KMS-11 (cell line): ENCODE measurements around the gene TMEM17.

ENCODE experiments used
- H2AFZ ChIP-seq: fragments of 200-600 bp; sonication (generic); 2 replicates; pipeline ENCODE4 v1.6.1; 2016; ENCODE audit warnings: antibody characterized with exemption, mixed run types, low read depth
- H3K27ac ChIP-seq: fragments of 200-600 bp; sonication (generic); 2 replicates; pipeline ENCODE4 v1.6.1; 2016; ENCODE audit warnings: mild to moderate bottlenecking, mixed run types
- H3K27me3 ChIP-seq: fragments of 200-600 bp; sonication (generic); 2 replicates; pipeline ENCODE4 v1.6.1; 2017; ENCODE audit warnings: mild to moderate bottlenecking, low read depth, mixed run types, moderate library complexity; ENCODE audit not compliant: insufficient read depth
- H3K36me3 ChIP-seq: fragments of 200-600 bp; sonication (generic); 2 replicates; pipeline ENCODE4 v1.6.1; 2017; ENCODE audit warnings: mild to moderate bottlenecking, mixed run types; ENCODE audit not compliant: insufficient read depth
- H3K4me1 ChIP-seq: fragments of 200-600 bp; sonication (generic); 2 replicates; pipeline ENCODE4 v1.6.1; 2016; ENCODE audit warnings: mild to moderate bottlenecking, low read depth, mixed run types; ENCODE audit not compliant: poor library complexity, severe bottlenecking
- H3K4me2 ChIP-seq: fragments of 200-600 bp; sonication (generic); 2 replicates; pipeline ENCODE4 v1.7.0; 2016; ENCODE audit warnings: mild to moderate bottlenecking, mixed run types
- H3K4me3 ChIP-seq: fragments of 200-600 bp; sonication (generic); IDR thresholded peaks from 2 replicates; pipeline ENCODE4 v1.6.1; 2017; ENCODE audit warnings: low read depth, low read length, mixed read lengths; ENCODE audit not compliant: insufficient read depth
- H3K79me2 ChIP-seq: fragments of 200-600 bp; sonication (generic); 2 replicates; pipeline ENCODE4 v1.6.1; 2016; ENCODE audit warnings: low read depth, mixed run types; ENCODE audit not compliant: insufficient read depth
- H3K9ac ChIP-seq: fragments of 200-600 bp; sonication (generic); 2 replicates; pipeline ENCODE4 v1.6.1; 2016; ENCODE audit warnings: mild to moderate bottlenecking, mixed run types
- H4K20me1 ChIP-seq: fragments of 200-600 bp; sonication (generic); 2 replicates; pipeline ENCODE4 v1.6.1; 2016; ENCODE audit warnings: mild to moderate bottlenecking, mixed run types; ENCODE audit not compliant: insufficient read depth
- TF ChIP-seq, protein P1 (sequence below): fragments of 200-600 bp; sonication (generic); conservative IDR thresholded peaks from 2 replicates; pipeline ENCODE4 v1.6.1; 2017; ENCODE audit warnings: low read depth, mild to moderate bottlenecking, antibody characterized with exemption, low read length, moderate library complexity, mixed read lengths

The TMEM17 gene

DNA sequence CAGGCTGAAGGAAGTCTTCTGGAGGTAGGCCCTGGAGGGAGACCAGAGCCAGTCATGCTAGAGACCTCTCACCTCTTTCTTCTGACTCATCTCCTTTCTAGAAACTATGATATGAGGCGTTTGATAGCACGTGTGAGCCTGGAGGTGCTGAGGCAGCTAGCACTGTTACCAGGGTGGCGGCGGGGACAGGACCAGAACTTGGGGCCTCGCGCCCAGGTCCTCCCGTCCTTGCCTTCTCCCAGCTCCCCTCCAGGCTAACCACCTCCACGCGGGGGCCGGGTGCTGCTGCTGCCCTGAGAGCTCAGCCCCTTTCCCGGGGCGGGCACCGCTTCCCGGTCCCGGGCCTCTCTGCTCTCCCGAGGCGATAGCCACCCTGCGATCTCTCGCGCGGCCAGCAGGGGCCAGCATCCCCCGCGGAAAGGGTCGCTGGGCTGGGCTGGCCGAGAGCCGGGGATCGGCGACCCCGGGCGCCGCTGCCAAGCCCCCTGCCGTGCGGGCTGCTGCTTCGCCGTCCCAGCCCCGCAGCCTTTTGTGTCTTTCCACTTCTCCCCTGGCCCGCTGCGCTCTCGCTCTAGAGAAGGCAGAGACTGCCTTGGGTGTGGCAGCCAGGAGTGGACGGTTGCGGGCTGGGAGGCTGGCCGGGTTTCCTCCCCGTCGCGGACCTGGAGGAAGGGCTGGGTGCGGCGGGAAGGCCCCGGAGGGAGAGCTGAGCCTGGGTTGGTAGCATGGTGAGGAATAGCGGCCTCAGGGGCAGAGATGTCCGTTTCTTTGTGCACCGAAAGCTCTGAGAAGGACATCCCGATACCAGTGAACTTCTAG lies 49.1 kb downstream of the TMEM17 start:
- no peaks in the 10 kb centered on the region for H3K79me2 ChIP-seq
- TF ChIP-seq, protein P1, sequence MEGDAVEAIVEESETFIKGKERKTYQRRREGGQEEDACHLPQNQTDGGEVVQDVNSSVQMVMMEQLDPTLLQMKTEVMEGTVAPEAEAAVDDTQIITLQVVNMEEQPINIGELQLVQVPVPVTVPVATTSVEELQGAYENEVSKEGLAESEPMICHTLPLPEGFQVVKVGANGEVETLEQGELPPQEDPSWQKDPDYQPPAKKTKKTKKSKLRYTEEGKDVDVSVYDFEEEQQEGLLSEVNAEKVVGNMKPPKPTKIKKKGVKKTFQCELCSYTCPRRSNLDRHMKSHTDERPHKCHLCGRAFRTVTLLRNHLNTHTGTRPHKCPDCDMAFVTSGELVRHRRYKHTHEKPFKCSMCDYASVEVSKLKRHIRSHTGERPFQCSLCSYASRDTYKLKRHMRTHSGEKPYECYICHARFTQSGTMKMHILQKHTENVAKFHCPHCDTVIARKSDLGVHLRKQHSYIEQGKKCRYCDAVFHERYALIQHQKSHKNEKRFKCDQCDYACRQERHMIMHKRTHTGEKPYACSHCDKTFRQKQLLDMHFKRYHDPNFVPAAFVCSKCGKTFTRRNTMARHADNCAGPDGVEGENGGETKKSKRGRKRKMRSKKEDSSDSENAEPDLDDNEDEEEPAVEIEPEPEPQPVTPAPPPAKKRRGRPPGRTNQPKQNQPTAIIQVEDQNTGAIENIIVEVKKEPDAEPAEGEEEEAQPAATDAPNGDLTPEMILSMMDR: peak; percentile 94
- H3K27ac ChIP-seq: no peak overlapping the region

DNA sequence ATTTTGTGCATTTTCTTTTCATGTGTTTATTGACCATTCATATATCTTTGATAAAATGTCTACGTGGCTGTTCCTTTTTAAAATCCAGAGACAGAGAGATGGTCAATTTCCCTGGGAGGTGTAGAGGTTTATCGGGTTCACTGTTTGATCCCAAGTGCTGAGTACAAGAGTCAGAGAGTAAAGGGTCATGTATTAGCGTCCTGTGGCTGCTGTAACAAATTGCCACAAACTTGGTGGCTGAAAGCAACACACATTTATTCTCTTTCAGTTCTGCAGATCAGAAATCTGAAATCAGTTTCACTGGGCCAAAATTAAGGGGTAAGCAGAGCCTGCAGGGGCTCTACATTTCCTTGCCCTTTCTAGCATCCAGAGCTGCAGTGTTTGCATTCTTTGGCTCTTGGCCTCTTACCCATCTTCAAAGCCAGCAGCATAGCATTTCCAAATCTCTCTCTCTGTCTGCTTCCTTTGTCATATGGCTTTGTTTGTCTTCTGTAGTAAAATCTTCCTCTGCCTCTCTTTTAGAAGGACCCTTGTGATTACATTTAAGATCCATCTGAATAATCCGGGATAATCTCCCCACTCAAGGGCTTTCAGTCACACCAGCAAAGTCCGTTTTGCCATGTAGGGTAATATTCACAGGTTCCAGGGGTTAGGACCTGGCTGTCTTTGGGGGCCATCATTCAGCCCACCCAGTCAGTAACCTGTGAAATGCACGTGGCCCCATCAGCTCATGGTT lies 49.9 kb downstream of the TMEM17 start:
- H3K4me3 ChIP-seq: no peak overlapping the region
- no peak overlapping the region for H3K27ac ChIP-seq
- H3K27me3 ChIP-seq: no peaks in the 10 kb centered on the region
- H3K9ac ChIP-seq: no peak overlapping the region; the same call in 1 of the 2 replicates
- peaks cover 6% of the 10 kb centered on the region for H3K4me1 ChIP-seq
- no peaks in the 10 kb centered on the region for H3K36me3 ChIP-seq
- peak overlapping the region; percentile 26 for H3K4me2 ChIP-seq
- H2AFZ ChIP-seq: peak overlapping the region; percentile 97
- TF ChIP-seq, protein P1: no peak
- no peaks in the 10 kb centered on the region for H4K20me1 ChIP-seq
- no peaks in the 10 kb centered on the region for H3K79me2 ChIP-seq

More for the DNA sequence above, 49.1 kb downstream of the TMEM17 start:
- no peaks in the 10 kb centered on the region for H3K36me3 ChIP-seq
- peaks cover 6% of the 10 kb centered on the region for H3K4me1 ChIP-seq
- no peaks in the 10 kb centered on the region for H4K20me1 ChIP-seq
- H3K4me2 ChIP-seq: peak overlapping the region; percentile 26
- H3K27me3 ChIP-seq: no peaks in the 10 kb centered on the region
- H3K9ac ChIP-seq: peak overlapping the region; percentile 65
- H2AFZ ChIP-seq: peak overlapping the region; percentile 97
- peak overlapping the region; percentile 91 for H3K4me3 ChIP-seq

DNA sequence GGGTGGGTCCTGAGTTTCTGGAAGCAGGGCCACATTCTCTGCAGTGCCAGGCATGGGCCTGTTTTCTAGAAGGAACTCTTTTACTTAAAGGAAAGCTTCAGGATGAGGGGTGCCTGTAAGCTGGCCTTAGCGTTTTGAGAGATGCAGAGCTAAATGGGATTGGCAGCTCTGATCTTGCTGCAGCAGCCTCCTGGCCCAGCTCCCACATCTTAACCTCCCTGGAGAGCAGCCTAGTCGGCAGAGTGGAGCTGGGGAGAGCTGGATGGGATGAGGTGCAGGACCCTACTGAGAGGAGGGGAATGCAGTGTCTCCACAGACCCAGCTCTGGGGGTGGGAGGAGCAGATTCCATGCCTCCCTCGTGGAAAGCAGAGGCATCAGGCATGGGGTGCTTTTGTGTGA lies 52.0 kb downstream of the TMEM17 start:
- H3K27ac ChIP-seq: no peak overlapping the region
- no peaks in the 10 kb centered on the region for H3K79me2 ChIP-seq
- H3K4me1 ChIP-seq: peaks cover 6% of the 10 kb centered on the region
- no peaks in the 10 kb centered on the region for H3K36me3 ChIP-seq
- H4K20me1 ChIP-seq: no peaks in the 10 kb centered on the region
- H3K27me3 ChIP-seq: no peaks in the 10 kb centered on the region
- TF ChIP-seq, protein P1: no peak
- H3K9ac ChIP-seq: no peak overlapping the region
- no peak overlapping the region for H3K4me2 ChIP-seq
- no peak overlapping the region for H3K4me3 ChIP-seq
- no peak overlapping the region for H2AFZ ChIP-seq

DNA sequence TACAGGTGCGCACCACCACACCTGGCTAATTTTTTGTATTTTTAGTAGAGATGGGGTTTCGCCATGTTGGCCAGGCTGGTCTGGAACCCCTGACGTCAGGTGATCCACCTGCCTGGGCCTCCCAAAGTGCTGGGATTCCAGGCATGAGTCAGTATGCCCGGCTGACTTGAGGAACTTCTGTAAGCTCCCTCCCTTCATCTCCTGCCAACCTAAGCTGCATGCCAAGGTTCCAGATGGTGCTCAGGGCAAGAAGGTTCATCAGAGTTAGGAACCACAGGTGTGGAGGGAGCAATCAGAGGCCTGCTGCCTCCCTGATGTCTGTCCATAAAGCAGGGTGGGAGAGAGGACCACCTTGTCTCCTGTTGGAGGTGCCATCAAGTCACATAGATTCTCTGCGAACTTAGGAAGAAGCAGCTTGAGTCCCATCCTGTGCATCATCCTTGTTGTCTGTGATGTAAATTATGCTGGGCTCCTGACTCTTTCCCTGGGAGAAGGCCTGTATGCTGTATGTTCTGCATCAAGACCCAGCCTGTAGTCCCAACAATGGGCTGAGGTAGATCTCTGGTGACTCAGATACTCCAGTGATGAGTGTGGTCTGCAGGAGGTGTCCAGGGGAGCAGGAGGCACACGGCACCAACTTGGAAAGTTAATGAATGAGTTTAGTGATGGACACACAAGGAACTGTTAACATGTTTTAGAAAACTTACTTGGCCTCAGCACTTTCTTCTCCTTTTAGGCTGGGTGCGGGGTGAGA lies 53.1 kb downstream of the TMEM17 start:
- Histone ChIP-seq H4K20me1 (no peaks in the 10 kb centered on the region), H3K4me3 (no peak overlapping the region), H2AFZ (no peak overlapping the region), H3K79me2 (no peaks in the 10 kb centered on the region), H3K4me1 (peaks cover 6% of the 10 kb centered on the region), H3K4me2 (no peak overlapping the region), H3K36me3 (no peaks in the 10 kb centered on the region), H3K27me3 (no peaks in the 10 kb centered on the region), H3K27ac (no peak overlapping the region), H3K9ac (no peak overlapping the region)
- TF ChIP-seq, protein P1: no peak
